ENCODE data around the gene PSD2. TPM values are rescaled to one million over a fixed set of nuclear protein-coding genes. Genes with fewer than 3 reads are reported as not detected.

The PSD2 gene
- total RNA-seq, 1 donor from 2014 or later: 0.20 TPM

- DNase-seq: no peak
Measured at GRCh38 chr5:139811274-139811607, 15.6 kb downstream of the PSD2 start.

GRCh38 chr5:139812323-139812722 lies 16.7 kb downstream of the PSD2 start:
- no peak for DNase-seq

GRCh38 chr5:139812836-139813805 lies 17.5 kb downstream of the PSD2 start:
- DNase-seq: no peak

- no peak for DNase-seq
Measured at GRCh38 chr5:139814191-139814601, 18.6 kb downstream of the PSD2 start.

DNA sequence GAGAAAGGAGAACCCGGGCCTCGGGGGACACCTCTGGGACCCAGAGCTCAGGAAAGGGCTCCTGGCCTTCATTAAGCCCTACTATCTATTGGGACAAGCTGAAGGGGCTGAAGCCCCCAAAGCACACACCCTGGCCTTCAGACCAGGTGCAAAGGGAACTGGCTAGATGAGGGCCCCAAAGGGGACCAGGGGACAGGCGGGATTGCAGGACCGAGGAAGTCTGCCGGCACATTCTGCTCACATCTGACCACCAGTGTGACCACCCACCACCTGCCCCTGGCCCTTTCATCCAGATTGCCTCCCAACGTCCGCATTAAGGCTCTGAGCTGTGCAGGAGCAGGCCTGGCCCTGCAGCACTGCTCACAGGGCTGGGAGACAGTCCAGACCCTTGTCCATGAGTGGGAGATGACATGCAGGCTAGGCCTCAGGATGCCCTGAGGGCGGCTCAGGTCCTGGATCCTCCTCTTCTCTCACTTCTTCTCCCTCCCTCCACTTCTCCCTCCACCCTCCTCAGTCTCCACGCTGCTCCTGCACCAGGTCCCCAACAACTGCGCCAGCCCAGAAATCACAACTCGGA lies 19.2 kb downstream of the PSD2 start:
- DNase-seq: no peak

GRCh38 chr5:139816566-139816965 lies 21.0 kb downstream of the PSD2 start:
- DNase-seq: no peak

DNA sequence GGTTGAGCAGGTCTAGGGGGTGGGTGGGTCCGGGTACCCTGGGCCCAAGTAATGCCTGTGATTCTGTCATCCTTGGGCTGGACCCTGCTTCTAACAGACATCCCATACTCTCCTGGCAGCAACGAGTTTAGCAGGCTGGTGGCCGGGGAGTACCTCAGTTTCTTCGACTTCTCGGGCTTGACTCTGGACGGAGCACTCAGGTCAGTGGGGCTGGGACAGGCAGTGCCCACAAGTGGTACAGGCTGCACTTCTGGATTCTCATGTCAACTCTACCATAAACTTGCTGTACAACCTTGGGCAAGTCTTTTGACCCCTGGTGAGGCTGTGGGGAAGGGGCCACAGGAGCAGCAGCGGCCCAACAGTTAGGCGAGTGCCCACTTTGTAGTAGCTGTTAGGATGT lies 21.8 kb downstream of the PSD2 start:
- no peak for DNase-seq

GRCh38 chr5:139817970-139818369 lies 22.4 kb downstream of the PSD2 start:
- no peak for DNase-seq

DNA sequence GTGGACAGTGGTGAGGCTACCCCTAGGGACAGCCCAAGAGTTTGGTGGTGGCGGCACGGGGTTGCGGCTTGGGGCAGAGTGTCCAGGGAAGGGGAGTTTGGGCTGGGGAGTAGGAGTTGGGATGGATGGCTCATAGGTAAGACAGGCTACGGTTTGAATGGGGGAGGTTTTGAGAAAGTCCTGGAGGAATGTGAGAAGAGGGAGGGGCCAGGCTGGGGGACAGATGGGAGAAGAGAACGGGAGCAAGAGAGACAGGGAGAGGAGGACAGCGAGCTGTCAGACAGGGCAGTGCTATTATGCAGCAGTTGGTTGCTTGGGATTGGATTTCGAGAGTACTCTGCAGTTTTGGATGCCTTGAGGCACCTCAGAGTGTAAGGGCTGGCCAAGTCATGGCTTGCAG lies 24.5 kb downstream of the PSD2 start:
- no peak for DNase-seq

DNA sequence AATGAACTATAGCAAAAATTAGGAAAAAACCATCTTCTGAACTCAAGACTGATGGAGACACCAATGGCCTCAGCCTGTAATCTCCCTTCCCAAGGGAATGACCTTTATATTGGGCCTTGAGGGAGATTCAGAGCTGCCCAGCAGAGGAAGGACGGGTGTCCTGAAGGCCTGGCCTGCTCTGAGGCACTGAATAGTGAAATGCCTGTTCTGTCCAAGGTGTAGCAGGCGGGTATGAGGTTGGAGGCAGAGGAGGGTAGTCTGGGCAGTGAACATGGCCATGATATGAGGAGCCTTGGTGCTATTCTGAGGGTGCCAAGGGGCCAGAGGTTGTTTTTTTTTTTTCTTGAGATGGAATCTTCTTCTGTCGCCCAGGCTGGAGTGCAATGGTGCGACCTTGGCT lies 25.0 kb downstream of the PSD2 start:
- DNase-seq: no peak

GRCh38 chr5:139821806-139822552 lies 26.4 kb downstream of the PSD2 start:
- no peak for DNase-seq

DNA sequence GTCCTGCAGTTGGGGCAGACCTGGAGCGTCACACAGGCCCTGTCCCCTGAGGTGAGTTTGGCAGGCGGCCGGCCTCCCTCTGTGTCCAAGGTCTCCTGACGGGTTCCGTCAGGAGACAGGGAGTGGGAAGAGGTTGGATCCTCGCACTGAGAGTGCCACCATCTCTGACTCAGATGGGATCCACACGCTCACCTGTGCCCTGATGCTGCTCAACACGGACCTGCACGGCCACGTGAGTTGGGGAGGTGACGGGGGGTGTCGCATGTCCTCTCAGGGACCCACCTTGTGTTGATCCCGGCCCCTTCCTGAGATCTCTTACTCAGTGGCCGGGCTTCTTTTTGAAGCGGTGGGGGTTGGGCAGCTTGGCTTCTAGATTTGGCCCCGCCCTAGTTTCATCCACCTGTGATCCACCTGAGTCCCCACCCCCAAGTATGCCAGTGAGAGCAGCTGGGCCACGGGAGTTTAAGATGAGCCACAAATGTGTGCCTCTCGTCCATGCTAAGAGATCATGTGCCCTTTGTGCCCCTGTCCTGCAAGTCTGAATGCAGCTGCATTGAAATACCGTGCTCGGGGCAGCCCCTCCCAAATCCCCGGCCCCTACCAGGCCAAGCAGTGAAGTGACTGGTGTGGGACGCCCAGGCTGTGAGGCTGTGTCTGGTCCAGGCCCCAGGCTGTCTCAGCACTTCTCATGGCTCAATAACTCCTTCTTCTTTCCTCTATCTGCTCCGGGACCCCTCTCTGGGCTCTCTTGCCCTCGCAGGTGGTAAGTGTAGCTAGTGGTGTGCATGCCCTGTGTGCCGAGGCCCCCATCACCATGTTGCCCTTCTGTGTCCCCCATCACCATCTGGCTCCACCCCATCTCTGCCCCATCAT lies 27.2 kb downstream of the PSD2 start:
- no peak for DNase-seq

GRCh38 chr5:139823757-139824355 lies 28.2 kb downstream of the PSD2 start:
- no peak for DNase-seq

DNA sequence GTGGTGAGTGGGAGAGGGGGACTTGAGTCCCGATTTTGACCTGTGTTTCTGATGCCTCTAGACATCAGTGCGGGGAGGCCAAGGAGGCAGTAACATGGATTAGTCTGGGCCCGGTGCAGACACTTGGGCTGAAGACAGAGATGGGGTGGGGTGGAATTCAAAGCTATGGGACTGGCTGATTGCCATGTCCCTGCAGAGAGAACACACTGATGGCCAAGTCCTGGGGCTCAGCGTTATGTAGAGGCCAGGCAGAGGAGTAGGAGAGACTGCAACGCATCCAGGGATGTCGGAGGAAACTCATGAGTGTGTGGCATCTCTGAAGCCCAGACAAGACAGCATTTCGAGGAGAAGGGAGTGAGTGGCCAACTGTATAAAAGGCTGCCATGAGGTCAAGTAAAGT lies 30.1 kb downstream of the PSD2 start:
- DNase-seq: no peak

DNA sequence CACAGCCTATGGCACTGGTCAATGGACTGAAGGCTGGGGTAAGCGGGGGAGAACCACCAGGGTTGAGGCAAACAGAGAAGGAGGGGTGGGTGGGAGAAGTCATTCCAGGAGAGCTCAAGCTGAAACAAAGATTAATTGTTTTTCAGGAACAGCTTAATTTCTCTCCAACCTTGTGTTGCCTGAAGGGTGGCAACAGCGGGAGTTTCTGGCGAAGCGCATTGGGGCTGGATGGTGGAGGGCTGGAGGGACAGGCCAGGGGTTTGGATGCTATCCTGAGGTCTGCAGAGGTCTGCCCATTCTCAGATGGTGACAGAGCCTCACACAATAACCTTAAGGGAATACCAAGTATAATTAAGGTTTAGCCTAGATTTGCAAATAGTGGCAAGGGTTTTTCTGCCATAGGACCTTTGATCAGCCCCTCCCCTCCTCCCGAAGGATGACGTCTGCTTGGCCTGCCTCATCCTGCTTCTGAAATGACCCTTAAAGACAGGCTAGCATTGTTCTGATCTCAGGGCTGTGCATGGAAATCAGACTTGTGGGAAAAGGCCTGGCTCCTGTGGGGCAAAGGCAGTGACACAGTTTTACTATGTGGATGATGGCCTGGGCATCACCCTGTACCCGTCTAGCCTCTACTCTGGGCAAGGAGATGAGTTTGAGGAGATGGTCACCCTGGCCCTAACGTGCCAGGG lies 32.7 kb downstream of the PSD2 start:
- DNase-seq: no peak

DNA sequence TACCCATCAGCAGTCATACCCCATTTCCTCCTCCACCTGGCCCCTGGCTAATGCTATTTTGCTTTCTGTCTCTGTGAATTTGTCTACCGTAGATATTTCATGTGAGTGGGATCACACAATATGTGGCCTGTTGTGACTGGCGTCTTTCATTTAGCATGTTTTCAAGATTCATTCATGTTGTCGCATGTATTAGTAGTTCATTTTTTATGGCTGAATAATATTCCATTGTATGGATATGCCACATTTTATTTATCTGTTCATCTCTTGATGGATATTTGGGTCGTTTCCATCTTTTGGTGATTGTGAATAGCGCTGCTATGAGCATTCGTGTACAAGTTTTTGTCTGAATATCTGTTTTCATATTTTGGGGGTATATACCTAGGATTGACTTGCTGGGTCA lies 33.9 kb downstream of the PSD2 start:
- DNase-seq: no peak

GRCh38 chr5:139831624-139832023 lies 36.0 kb downstream of the PSD2 start:
- no peak for DNase-seq

DNA sequence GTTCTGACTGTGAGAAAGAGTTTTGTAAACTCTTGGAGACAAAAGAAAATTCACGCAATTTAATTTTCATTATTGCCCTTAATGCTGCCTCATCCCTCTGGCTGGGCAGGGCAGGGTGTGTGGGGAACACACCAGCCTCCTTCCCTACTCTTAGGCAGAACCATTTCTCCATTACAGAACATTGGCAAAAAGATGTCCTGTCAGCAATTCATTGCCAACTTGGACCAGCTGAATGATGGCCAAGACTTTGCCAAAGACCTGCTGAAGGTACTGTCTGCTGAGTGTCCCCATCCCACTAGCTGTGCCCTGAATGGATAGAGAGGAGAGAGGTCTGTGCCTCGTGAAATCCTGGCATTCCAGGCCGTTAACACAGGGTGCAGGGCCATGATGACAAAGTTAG lies 37.9 kb downstream of the PSD2 start:
- DNase-seq: no peak

- DNase-seq: no peak
Measured at GRCh38 chr5:139835656-139836055, 40.0 kb downstream of the PSD2 start.

DNA sequence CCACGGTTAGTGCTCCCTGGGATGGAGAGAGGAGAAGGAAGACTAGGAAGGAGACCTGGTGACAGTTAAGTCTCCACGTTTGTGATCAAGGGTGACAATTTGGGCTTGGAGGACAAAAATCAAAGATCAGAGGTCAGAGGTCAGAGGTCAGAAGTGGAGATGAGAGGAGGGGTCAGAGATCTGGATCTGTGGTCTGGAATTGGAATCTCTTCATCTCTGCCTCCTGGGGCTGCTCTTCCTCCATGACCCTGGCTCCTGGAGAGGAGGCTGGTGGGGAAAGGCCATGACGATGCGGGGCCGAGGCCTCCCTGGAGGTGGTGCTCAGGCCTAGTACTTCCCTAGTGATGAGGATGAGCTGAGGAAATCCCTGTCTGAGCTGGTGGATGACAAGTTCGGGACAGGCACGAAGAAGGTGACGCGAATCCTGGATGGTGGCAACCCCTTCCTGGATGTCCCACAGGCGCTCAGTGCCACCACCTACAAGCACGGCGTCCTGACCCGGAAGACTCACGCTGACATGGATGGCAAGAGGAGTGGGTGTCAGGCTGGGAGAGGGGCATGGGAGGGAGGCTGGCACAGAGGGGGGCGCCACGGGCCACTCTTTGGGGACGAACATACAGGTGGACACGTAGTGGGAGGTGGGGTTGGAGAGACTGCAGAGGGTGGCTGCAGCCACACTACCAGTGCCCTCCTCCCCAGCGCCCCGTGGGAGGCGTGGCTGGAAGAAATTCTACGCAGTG lies 41.0 kb downstream of the PSD2 start:
- no peak for DNase-seq
